Keratinocyte (primary cell): ENCODE measurements around the gene FMNL3.

Experiments used
- CTCF ChIP-seq, 3 experiments: IDR thresholded peaks in 1 of 3; conservative IDR thresholded peaks in 1 of 3; optimal IDR thresholded peaks in 1 of 3; 2 replicates in 2 of 3; 3 replicates in 1 of 3; pipeline versions ENCODE3 to v1.5.1; 2011; ENCODE audit warnings: low read length in 3 of 3, mild to moderate bottlenecking in 3 of 3, moderate library complexity in 2 of 3, control low read depth in 1 of 3, inconsistent platforms in 1 of 3; ENCODE audit not compliant: insufficient read depth in 2 of 3; ENCODE audit errors: extremely low read depth in 1 of 3
- EZH2 ChIP-seq: IDR thresholded peaks from one replicate; pipeline ENCODE4 v1.6.1; 2012; ENCODE audit warnings: inconsistent platforms, mild to moderate bottlenecking, low read length, moderate library complexity

- TF ChIP-seq EZH2 = no peak
- TF ChIP-seq CTCF (optimal IDR thresholded peaks at IDR 0.05 in 1 of 3, IDR thresholded peaks at IDR 0.05 in 1 of 3, conservative IDR thresholded peaks at IDR 0.05 in 1 of 3; ENCODE audit: extremely low read depth in 1 of 3, insufficient read depth in 2 of 3, low read length in 3 of 3) = no peak
These were observed 34.6 kb downstream of the FMNL3 start for GRCh38 chr12:49672301-49673217.
